ENCODE results near the gene INAVA.

The INAVA gene

GRCh38 chr1:200866116-200866515 lies 28.6 kb upstream of the INAVA start:
- peaks cover 12% of the 10 kb centered on the region; the same call in 1 of the 2 replicates for H3F3A ChIP-seq (ENCODE audit: low read depth)
- H3K9ac ChIP-seq (ENCODE audit: low read depth, low read length, poor library complexity, severe bottlenecking) = no peak overlapping the region
- H3K27me3 ChIP-seq (ENCODE audit: insufficient read depth, low read length, poor library complexity, severe bottlenecking) = no peaks in the 10 kb centered on the region
- H3K4me3 ChIP-seq (ENCODE audit: low read length, poor library complexity, severe bottlenecking) = no peak overlapping the region
- no peak overlapping the region for H2AFZ ChIP-seq (ENCODE audit: low read length)
- peaks cover 82% of the 10 kb centered on the region for H3K4me1 ChIP-seq (ENCODE audit: insufficient read depth, low read length, poor library complexity, severe bottlenecking)
- no peaks in the 10 kb centered on the region for H3K9me2 ChIP-seq (replicated peaks; ENCODE audit: low read depth, low read length)
- H3K36me3 ChIP-seq (ENCODE audit: insufficient read depth, low read length) = no peaks in the 10 kb centered on the region
- no peaks in the 10 kb centered on the region for H4K20me1 ChIP-seq (ENCODE audit: insufficient read depth, low read length, poor library complexity, severe bottlenecking)
- H3K79me2 ChIP-seq (ENCODE audit: insufficient read depth, low read length) = no peaks in the 10 kb centered on the region
- H3K9me3 ChIP-seq (ENCODE audit: insufficient read depth, low read depth, low read length) = no peaks in the 10 kb centered on the region
- TF ChIP-seq CTCF (conservative IDR thresholded peaks at IDR 0.05; ENCODE audit: low read length) (no peak), EZH2phosphoT487 (IDR thresholded peaks at IDR 0.05; ENCODE audit: borderline replicate concordance) (no peak)
- peak overlapping the region; percentile 28 for H3K4me2 ChIP-seq (ENCODE audit: low read depth, low read length, poor library complexity, severe bottlenecking)

- Histone ChIP-seq H3K4me2 (ENCODE audit: low read depth, low read length, poor library complexity, severe bottlenecking) (no peak overlapping the region), H3K9ac (ENCODE audit: low read depth, low read length, poor library complexity, severe bottlenecking) (no peak overlapping the region)
These were observed 28.2 kb upstream of the INAVA start for GRCh38 chr1:200866521-200866920.

GRCh38 chr1:200867018-200867811 lies 27.5 kb upstream of the INAVA start:
- Histone ChIP-seq H3K27me3 (ENCODE audit: insufficient read depth, low read length, poor library complexity, severe bottlenecking) (no peaks in the 10 kb centered on the region), H3K9me2 (replicated peaks; ENCODE audit: low read depth, low read length) (no peaks in the 10 kb centered on the region), H4K20me1 (ENCODE audit: insufficient read depth, low read length, poor library complexity, severe bottlenecking) (no peaks in the 10 kb centered on the region), H3K9me3 (ENCODE audit: insufficient read depth, low read depth, low read length) (no peaks in the 10 kb centered on the region), H3K9ac (ENCODE audit: low read depth, low read length, poor library complexity, severe bottlenecking) (no peak overlapping the region), H3K4me2 (ENCODE audit: low read depth, low read length, poor library complexity, severe bottlenecking) (no peak overlapping the region), H3F3A (ENCODE audit: low read depth) (peaks cover 12% of the 10 kb centered on the region; the same call in 1 of the 2 replicates), H3K79me2 (ENCODE audit: insufficient read depth, low read length) (no peaks in the 10 kb centered on the region), H3K4me1 (ENCODE audit: insufficient read depth, low read length, poor library complexity, severe bottlenecking) (peaks cover 83% of the 10 kb centered on the region), H3K4me3 (ENCODE audit: low read length, poor library complexity, severe bottlenecking) (no peak overlapping the region), H2AFZ (ENCODE audit: low read length) (no peak overlapping the region), H3K36me3 (ENCODE audit: insufficient read depth, low read length) (no peaks in the 10 kb centered on the region)
- no peak for TF ChIP-seq CTCF (conservative IDR thresholded peaks at IDR 0.05; ENCODE audit: low read length)
- TF ChIP-seq EZH2phosphoT487 (IDR thresholded peaks at IDR 0.05; ENCODE audit: borderline replicate concordance) = no peak

More at GRCh38 chr1:200866521-200866920, 28.2 kb upstream of the INAVA start:
- Histone ChIP-seq H3K4me1 (ENCODE audit: insufficient read depth, low read length, poor library complexity, severe bottlenecking) (peaks cover 85% of the 10 kb centered on the region), H3K9me2 (replicated peaks; ENCODE audit: low read depth, low read length) (no peaks in the 10 kb centered on the region), H3K4me3 (ENCODE audit: low read length, poor library complexity, severe bottlenecking) (no peak overlapping the region), H4K20me1 (ENCODE audit: insufficient read depth, low read length, poor library complexity, severe bottlenecking) (no peaks in the 10 kb centered on the region), H2AFZ (ENCODE audit: low read length) (no peak overlapping the region), H3K9me3 (ENCODE audit: insufficient read depth, low read depth, low read length) (no peaks in the 10 kb centered on the region), H3K79me2 (ENCODE audit: insufficient read depth, low read length) (no peaks in the 10 kb centered on the region), H3K27me3 (ENCODE audit: insufficient read depth, low read length, poor library complexity, severe bottlenecking) (no peaks in the 10 kb centered on the region), H3K36me3 (ENCODE audit: insufficient read depth, low read length) (no peaks in the 10 kb centered on the region), H3F3A (ENCODE audit: low read depth) (peaks cover 12% of the 10 kb centered on the region; the same call in 1 of the 2 replicates)
- TF ChIP-seq CTCF (conservative IDR thresholded peaks at IDR 0.05; ENCODE audit: low read length) (no peak), EZH2phosphoT487 (IDR thresholded peaks at IDR 0.05; ENCODE audit: borderline replicate concordance) (no peak)
